HG02759 (cell line): ENCODE results near the gene OSBPL3.

ENCODE experiments used
- ATAC-seq: cut with Tn5 transposase; IDR thresholded peaks from one replicate; pipeline ENCODE4 v1.9.1; 2021; ENCODE audit warnings: mild to moderate bottlenecking, moderate library complexity; ENCODE audit not compliant: unreplicated experiment

The OSBPL3 gene

DNA sequence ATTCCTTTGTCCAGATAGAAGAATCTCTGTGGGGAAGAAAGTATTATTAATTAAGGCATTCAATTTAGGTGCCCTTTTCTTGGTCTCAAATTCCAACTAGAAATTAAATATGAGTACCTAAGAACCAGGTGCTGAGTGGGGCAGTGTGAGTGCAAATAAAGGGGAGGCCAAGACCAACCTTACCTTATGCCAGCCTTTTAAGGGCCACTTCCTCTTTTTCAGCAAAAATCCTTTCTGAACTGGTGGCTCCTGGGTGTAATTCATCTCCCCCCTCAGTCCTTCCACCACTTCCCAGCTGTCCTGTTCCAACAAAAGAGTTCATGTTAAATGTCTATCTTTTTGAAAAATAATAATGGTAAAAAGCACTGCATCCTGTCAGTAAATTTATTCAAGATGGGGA lies 108.2 kb downstream of the OSBPL3 start:
- ATAC-seq: no peak

GRCh38 chr7:24870766-24871165 lies 109.2 kb downstream of the OSBPL3 start:
- ATAC-seq: no peak

GRCh38 chr7:24869572-24869971 lies 110.4 kb downstream of the OSBPL3 start:
- no peak for ATAC-seq

GRCh38 chr7:24868741-24869140 lies 111.2 kb downstream of the OSBPL3 start:
- ATAC-seq: no peak

DNA sequence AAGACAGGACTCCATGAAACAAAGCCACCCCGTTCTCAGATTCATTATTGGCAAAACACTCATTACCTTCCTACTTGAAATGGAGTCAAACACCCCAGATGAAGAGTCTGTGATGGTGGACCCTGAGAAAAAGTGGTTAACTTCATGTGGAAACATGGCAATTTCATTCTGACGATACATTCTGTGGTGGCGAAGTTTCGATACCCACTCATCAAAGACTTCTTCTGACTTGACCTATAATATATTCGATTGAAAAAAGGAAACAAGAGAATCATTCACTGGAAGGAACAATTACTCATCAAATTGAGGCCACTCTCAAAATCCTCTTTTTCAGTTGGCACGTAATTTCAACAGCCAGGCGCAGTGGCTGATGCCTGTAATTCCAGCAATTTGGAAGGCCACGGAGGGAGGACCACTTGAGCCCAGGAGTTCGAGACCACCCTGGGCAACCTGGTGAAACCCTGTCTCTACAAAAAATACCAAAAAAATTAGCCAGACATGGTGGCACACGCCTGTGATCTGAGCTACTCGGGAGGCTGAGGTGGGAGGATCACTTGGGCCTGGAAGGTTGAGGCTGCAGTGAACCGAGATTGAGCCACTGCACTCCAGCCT lies 113.9 kb downstream of the OSBPL3 start:
- ATAC-seq: no peak

- ATAC-seq: no peak
Observed at GRCh38 chr7:24864214-24864817, 115.7 kb downstream of the OSBPL3 start.

DNA sequence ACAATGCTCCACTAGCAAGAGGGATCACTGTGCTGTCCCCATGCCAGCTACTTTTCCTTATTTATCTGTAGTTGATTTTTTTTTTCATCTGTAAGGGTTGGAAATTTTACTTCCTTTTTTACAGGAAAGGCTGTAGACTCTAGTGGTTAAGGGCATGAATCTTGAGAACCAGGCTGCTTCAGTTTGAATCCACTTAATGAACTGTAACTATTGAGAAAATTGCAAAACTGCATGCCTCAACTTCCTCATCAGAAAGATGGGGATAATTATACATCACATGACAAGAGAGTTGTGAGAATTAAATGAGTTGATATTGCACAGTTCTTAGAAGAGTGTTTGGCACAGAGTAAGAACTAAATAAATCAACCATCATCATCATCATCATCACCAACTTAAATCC lies 116.4 kb downstream of the OSBPL3 start:
- no peak for ATAC-seq

DNA sequence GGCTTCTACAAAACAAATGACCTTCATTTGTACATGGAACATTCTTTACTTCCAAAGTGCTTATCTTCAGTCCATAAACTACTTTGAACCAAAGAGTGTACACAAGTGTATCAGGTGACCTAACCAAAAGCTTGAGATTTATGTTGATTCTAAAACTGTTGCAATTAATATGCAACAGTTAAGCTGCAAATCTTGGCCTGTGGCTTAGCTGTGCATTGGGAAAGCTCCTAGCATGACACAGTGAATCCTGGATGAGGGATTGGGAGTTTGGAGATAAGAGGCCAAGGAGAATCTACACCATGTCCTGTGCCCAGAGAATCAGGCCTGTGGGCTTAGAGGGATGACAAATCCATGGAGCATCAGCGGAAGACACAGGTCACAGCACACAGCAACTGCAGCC lies 117.5 kb downstream of the OSBPL3 start:
- no peak for ATAC-seq

DNA sequence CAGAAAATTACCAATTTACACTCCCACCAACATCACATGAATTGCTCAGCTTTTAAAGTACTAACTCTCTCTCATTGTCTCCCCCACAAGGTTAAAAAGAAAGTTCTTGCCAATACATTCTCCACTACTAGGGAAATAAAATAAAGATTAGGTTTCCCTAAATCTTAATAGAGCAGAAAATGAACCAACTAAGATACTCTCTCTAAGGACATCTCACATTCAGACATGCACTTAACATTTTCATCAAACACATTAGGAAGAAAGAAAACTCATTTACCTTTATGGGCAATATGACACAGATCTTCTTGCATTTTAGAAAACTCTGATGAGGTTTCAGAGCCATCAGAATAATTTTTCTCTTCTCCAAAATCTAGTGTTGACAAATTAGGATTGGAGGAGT lies 118.6 kb downstream of the OSBPL3 start:
- ATAC-seq: no peak

DNA sequence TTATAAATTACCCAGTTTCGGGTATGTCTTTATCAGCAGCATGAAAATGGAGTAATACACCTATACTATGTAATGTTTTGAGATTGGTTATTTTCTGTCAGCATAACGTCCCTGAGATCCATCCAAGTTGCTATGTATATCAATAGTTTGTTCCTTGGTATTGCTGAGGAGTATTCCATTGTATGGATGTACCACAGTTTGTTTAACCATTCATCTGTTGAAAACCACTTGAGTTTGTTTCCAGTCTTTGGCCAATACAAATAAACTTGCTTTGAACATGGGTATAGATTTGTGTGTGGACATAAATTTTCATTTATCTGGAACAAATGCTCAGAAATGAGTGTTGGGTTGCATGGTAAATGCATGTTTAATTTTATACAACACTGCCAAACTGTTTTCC lies 119.4 kb downstream of the OSBPL3 start:
- ATAC-seq: no peak

GRCh38 chr7:24858108-24858977 lies 121.6 kb downstream of the OSBPL3 start:
- ATAC-seq: no peak

DNA sequence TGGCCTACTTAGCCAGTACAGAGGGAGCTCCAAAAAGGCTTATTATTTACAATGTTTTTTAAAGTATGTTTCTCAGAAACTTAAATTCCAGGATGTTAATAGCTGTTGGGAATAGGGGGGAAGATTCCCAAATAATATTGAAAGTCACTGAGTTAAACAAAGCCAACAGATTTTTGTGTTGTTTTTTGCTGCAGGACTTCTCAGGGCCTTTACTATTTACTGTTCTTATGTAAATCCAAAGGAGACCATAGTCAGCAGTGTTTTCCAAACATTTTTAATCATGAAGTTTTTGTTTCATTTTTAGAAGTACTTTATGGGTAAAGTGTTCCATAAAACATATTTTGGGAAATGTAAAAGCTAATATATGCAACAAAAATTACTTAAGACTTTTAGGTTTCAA lies 122.4 kb downstream of the OSBPL3 start:
- no peak for ATAC-seq

DNA sequence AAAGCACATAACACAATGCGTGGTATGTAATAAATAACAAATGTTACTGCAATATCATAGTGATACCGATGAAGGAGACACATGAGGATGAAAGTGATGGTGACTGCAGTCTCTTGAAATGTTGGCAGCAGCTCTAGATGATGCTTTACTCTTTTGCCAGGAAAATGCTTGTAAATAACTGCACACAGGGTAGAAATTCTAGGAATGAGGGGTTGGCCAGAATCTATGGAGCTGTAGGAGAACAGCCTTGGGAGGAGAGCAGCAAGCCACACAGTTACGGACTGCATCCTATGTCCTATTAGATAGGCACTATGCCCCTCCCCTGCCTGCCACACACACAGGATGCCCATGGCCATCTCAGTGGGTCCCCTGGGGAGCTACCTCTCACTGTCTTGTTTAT lies 125.1 kb downstream of the OSBPL3 start:
- no peak for ATAC-seq

DNA sequence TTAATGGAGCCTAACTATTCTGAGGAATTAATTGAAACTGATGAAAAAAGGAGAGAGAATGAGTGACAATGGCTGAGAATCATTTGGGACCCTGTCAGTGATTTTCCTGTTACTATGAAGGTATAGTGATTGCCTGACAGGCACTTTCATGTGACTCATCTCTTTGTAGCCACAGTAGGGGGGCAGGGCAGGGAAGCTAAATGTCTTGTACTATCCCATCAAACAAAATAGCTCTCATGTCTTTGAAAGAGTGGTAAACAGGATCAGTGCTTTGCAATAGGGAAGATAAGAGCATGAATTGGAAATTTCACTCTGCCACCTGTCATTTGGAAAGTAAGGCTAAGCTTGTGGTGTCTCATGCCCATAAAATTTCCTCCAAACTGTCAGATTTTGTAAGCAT lies 128.2 kb downstream of the OSBPL3 start:
- ATAC-seq: no peak

DNA sequence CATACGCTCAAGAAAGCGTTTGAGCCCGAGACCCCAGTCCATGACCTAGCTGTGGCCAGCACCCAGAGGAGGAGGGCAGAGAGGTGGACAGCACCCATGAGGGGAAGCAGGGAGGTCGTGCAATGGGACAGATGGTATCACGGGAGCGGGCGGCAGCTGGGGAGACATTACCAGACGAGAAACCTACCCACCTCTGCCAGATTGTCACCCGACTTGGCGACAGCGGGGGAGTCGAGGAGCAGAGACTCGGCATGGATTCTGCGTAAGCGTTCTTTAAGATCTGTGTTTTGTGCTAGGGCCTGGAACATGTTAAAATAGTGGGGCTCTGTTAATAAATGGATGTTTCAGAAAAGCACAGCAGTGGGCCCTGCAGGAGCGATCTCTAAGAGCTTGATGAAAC lies 131.1 kb downstream of the OSBPL3 start:
- no peak for ATAC-seq

- ATAC-seq: no peak
Observed at GRCh38 chr7:24847754-24848153, 132.2 kb downstream of the OSBPL3 start.

DNA sequence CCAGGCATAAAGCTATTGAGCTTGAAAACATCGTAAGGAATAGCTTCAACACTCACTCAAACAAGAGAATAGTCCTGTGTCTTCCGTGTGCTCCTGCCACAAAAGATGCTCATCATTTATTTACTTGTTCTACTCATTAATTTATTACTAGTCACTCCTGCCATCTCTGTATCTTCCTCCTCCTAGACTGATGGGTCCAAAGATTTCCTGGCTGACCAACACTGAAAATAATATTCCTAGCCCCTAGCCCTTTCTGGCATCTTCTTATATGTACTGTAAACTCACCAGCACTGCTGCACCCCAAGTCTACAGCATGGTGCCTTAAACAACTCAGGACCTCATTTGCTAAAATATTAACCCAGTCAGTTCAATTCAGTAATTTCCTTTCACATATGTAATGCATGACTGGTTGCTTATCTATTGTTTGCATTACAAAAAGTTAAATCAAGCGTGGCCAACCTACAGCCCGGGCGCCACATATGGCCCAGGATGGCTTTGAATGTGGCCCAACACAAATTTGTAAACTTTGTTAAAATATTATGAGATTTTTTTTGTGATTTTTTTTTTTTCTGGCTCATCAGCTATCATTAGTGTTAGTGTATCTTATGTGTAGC lies 136.1 kb downstream of the OSBPL3 start:
- no peak for ATAC-seq

DNA sequence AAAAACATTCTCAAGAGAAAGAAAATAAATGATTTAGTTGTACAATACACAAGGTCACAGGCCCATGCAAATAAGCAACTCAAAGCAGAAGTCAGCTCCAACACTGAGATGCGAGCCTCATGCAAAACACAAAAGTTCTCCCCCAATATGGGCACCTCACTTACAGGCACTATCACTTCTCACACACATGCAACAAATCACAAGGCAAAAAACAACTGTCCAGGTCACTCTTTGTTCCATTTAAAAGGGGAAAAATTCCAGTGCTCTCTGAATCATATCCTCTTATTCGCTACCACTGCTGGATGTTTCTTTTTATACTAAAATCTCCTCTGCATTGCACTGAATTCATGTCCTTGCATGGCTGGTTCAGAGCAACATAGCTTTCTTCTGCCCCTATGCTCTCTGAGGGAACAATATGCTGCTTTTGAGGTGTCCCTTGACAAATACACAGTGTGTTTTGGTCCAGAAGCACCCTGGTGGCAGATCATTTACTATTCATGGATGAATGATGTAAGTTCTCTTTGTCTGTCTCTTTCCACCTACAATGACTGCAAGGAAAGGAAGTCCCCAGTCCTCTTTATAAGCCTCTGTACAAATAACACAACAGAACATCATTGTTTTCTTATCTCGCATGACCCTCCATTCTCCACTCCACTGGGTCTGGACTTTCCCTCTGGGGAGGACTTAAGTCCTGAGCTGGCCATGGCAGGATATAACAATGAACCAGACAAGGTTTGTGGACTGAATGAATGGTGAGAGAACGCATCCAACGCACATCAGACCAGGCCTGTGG lies 137.3 kb downstream of the OSBPL3 start:
- peak; percentile 70 for ATAC-seq

GRCh38 chr7:24842029-24842428 lies 137.9 kb downstream of the OSBPL3 start:
- no peak for ATAC-seq

- no peak for ATAC-seq
Observed at GRCh38 chr7:24840563-24840962, 139.4 kb downstream of the OSBPL3 start.

DNA sequence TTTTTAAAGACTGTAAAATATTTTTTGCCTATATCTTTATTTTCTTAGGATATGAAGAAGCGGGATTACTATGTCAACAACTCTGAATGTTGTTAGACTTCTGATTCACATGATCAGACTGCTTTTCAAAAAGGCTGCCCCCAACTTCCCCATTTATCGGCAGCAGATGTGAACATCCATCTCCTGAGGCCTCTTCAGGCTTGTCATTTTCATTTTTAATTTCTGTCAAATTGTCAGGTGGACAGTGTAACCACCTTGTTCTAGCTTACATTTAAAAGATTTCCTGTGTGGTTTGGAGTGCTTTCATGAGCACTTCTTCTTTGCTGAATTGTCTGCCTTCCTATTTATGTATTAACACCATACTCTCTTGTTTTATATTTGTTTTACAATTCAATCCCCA lies 143.9 kb downstream of the OSBPL3 start:
- peak; percentile 65 for ATAC-seq
